ENCODE results near the gene HDAC8.

DNA sequence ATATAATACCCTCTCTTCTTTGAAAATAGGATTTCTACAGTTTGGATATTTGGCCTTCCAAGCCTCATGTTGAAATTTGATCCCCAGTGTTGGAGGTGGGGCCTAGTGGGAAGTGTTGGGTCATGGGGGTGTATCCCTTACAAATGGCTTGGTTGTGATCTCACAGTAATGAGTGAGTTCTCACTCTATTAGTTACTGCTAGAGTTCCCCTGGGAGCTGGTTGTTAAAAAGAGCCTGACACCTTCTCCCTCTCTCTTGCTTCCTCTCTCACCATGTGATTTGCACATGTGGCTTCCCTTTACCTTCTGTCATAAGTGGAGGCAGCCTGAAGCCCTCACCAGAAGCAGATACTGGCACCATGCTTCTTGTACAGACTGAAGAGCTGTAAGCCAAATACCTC, 73.9 kb downstream of the HDAC8 start:
- TF ChIP-seq, protein P1, sequence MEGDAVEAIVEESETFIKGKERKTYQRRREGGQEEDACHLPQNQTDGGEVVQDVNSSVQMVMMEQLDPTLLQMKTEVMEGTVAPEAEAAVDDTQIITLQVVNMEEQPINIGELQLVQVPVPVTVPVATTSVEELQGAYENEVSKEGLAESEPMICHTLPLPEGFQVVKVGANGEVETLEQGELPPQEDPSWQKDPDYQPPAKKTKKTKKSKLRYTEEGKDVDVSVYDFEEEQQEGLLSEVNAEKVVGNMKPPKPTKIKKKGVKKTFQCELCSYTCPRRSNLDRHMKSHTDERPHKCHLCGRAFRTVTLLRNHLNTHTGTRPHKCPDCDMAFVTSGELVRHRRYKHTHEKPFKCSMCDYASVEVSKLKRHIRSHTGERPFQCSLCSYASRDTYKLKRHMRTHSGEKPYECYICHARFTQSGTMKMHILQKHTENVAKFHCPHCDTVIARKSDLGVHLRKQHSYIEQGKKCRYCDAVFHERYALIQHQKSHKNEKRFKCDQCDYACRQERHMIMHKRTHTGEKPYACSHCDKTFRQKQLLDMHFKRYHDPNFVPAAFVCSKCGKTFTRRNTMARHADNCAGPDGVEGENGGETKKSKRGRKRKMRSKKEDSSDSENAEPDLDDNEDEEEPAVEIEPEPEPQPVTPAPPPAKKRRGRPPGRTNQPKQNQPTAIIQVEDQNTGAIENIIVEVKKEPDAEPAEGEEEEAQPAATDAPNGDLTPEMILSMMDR (IDR thresholded peaks at IDR 0.05), result no peak
- TF ChIP-seq EP300 (IDR thresholded peaks at IDR 0.05) (no peak), POLR2A (IDR thresholded peaks at IDR 0.05) (no peak)

All from ovary (tissue), 3 donors.